Measurements from ENCODE around the gene CORT.

CORT gene

DNA sequence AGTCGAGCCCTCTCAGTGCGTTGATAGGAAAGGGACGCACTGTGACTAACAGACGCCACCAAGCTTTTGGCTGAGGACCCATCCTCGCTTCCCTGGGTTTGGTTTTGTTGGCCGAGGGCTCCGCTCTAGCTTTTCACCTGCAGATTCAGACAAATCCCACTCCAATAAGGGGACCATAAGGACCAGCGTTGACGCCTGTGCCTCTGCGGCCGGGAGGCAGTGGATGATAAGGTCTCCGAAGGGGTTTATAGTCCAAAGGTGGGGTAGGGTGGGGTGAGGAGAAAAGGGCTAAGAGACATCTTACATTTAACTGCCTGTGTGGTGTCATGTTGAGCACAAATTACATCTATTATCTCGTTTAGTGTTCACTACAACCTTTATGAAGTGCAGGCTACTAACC lies 25.7 kb downstream of the CORT start:
- DNase-seq (ENCODE audit: low read depth) = no peak
- peak overlapping the region; percentile 77 for H3K4me3 ChIP-seq (replicated peaks; ENCODE audit: low read depth, low read length)
- no peak for TF ChIP-seq CTCF (IDR thresholded peaks at IDR 0.05; ENCODE audit: low read length, missing control alignments)

GRCh38 chr1:10479296-10479695 lies 29.5 kb downstream of the CORT start:
- H3K4me3 ChIP-seq (replicated peaks; ENCODE audit: low read depth, low read length) = no peak overlapping the region
- no peak for DNase-seq (ENCODE audit: low read depth)
- TF ChIP-seq CTCF (IDR thresholded peaks at IDR 0.05; ENCODE audit: low read length, missing control alignments) = no peak

DNA sequence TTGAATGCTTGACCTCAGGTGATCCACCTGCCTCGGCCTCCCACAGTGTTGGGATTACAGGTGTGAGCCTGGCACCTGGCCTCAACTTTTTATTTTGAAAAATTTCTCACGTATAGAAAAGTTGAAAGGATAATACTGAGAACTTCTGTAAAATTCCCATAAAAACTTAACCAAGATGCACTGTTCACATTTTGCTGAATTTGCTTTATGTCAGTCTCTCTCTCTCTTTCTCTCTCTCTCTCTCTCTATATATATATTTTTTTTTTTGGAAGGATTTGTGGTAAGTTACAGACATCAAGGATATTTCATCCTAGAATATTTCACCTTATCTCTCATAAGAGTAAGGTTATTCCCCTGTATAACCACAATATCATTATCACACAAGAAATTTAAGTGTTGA lies 30.8 kb downstream of the CORT start:
- no peak overlapping the region for H3K4me3 ChIP-seq (replicated peaks; ENCODE audit: low read depth, low read length)
- no peak for DNase-seq (ENCODE audit: low read depth)
- no peak for TF ChIP-seq CTCF (IDR thresholded peaks at IDR 0.05; ENCODE audit: low read length, missing control alignments)

DNA sequence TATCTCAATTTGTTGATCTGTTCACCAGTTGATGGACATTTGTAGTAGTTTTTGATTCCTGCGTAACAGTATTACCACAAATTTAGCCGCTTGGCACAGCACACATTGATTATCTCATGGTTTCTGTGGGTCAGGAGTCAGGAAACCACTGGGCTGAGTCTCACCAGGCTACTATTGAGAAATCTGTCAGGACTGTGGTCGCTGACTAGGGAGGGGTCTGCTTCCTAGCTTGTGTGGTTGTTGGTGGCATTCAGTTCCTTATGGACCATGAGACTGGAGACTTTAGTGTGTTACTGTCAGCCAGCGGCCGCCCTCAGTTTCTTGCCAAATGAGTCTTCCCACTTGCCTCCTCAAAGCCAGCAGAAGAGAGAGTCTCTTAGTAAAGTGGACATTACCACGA lies 34.7 kb downstream of the CORT start:
- H3K4me3 ChIP-seq (replicated peaks; ENCODE audit: low read depth, low read length) = no peak overlapping the region
- DNase-seq (ENCODE audit: low read depth) = no peak
- no peak for TF ChIP-seq CTCF (IDR thresholded peaks at IDR 0.05; ENCODE audit: low read length, missing control alignments)

- no peak for DNase-seq (ENCODE audit: low read depth)
- TF ChIP-seq CTCF (IDR thresholded peaks at IDR 0.05; ENCODE audit: low read length, missing control alignments) = no peak
- H3K4me3 ChIP-seq (replicated peaks; ENCODE audit: low read depth, low read length) = no peak overlapping the region
Measured at GRCh38 chr1:10489291-10490055, 39.6 kb downstream of the CORT start.

DNA sequence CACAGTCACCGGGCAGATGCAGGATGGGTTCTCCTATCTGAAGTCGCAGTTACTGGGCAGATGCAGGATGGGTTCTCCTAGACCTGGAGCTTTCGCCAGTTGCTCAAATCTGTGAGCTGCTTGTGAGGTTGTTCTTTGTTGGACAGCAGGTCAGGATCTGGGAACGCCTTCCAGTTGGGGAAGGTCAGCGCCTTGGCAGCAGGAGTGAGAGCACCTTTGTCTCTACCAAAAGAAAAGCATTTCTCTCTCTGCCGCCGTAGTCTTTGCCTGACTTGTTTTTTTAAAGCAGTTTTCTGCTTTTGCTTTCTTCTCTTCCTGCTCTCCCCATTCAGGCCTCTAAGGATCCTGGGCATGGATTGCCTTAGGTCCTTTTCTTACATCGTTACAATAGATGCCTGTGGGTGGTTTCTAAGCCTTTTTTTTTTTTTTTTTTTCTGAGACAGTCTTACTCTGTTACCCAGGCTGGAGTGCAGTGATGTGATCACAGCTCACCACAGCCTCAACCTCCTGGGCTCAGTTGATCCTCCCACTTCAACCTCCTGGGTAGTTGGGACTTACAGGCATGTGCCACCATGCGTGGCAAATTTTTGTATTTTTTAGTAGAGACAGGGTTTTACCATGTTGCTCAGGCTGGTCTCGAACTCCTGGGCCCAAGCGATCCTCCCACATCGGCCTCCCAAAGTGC lies 40.6 kb downstream of the CORT start:
- TF ChIP-seq CTCF (IDR thresholded peaks at IDR 0.05; ENCODE audit: low read length, missing control alignments) = no peak
- no peak overlapping the region for H3K4me3 ChIP-seq (replicated peaks; ENCODE audit: low read depth, low read length)
- DNase-seq (ENCODE audit: low read depth) = no peak

GRCh38 chr1:10494418-10494753 lies 44.6 kb downstream of the CORT start:
- H3K4me3 ChIP-seq (replicated peaks; ENCODE audit: low read depth, low read length) = no peak overlapping the region
- DNase-seq (ENCODE audit: low read depth) = no peak
- TF ChIP-seq CTCF (IDR thresholded peaks at IDR 0.05; ENCODE audit: low read length, missing control alignments) = no peak
